ENCODE measurements around the gene CPSF4L. TPM values are rescaled to one million over a fixed set of nuclear protein-coding genes. Genes with fewer than 3 reads are reported as not detected.

Gene CPSF4L
- total and polyA plus RNA-seq, 2 experiments from 2014 or later = not detected

DNA sequence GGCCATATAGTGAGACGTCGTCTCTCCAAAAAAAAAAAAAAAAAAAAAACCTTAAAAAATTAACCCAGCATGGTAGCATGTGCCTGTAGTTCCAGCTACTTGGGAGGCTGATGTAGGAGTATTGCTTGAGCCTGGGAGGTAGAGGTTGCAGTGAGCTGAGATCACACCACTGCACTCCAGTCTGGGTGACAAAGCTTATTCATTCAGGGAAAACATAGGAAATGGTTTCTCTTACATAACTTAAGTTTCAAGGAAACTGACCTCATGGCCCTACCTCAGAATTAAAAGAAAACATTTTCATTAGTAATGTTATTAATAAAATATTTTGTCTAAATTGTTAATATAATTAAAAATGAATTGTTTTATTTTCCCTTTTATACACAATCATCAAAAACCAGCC is 37.4 kb downstream of the CPSF4L start:
- H3K27me3 ChIP-seq = no peaks in the 10 kb centered on the region
- no peak overlapping the region for H3K27ac ChIP-seq
- H3K4me1 ChIP-seq (ENCODE audit: insufficient read depth) = no peaks in the 10 kb centered on the region
- DNase-seq (ENCODE audit: low spot score) = no peak
- peaks cover 50% of the 10 kb centered on the region for H3K79me2 ChIP-seq
- no peaks in the 10 kb centered on the region for H3K9me2 ChIP-seq (replicated peaks; ENCODE audit: insufficient read depth)
- H3K4me2 ChIP-seq = no peak overlapping the region
- H3K9me3 ChIP-seq (ENCODE audit: low read depth) = no peaks in the 10 kb centered on the region
- no peak for TF ChIP-seq EZH2phosphoT487 (IDR thresholded peaks at IDR 0.05; ENCODE audit: low read depth, severe bottlenecking, unreplicated experiment)
- no peak for TF ChIP-seq EZH2 (IDR thresholded peaks at IDR 0.05; ENCODE audit: borderline replicate concordance)
- TF ChIP-seq, protein P1, sequence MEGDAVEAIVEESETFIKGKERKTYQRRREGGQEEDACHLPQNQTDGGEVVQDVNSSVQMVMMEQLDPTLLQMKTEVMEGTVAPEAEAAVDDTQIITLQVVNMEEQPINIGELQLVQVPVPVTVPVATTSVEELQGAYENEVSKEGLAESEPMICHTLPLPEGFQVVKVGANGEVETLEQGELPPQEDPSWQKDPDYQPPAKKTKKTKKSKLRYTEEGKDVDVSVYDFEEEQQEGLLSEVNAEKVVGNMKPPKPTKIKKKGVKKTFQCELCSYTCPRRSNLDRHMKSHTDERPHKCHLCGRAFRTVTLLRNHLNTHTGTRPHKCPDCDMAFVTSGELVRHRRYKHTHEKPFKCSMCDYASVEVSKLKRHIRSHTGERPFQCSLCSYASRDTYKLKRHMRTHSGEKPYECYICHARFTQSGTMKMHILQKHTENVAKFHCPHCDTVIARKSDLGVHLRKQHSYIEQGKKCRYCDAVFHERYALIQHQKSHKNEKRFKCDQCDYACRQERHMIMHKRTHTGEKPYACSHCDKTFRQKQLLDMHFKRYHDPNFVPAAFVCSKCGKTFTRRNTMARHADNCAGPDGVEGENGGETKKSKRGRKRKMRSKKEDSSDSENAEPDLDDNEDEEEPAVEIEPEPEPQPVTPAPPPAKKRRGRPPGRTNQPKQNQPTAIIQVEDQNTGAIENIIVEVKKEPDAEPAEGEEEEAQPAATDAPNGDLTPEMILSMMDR (IDR thresholded peaks at IDR 0.05; ENCODE audit: poor library complexity) = no peak
- peaks cover 8% of the 10 kb centered on the region for H4K20me1 ChIP-seq (ENCODE audit: insufficient read depth, poor library complexity, severe bottlenecking)
- no peak overlapping the region for H3K4me3 ChIP-seq
- no peak overlapping the region for H2AFZ ChIP-seq
- H3K36me3 ChIP-seq (replicated peaks; ENCODE audit: insufficient read depth, low read depth) = no peaks in the 10 kb centered on the region
- WGBS (ENCODE audit: low lambda C conversion rate, missing lambda C conversion rate) = 100% methylated on average over 2 of the region's 2 CpGs

DNA sequence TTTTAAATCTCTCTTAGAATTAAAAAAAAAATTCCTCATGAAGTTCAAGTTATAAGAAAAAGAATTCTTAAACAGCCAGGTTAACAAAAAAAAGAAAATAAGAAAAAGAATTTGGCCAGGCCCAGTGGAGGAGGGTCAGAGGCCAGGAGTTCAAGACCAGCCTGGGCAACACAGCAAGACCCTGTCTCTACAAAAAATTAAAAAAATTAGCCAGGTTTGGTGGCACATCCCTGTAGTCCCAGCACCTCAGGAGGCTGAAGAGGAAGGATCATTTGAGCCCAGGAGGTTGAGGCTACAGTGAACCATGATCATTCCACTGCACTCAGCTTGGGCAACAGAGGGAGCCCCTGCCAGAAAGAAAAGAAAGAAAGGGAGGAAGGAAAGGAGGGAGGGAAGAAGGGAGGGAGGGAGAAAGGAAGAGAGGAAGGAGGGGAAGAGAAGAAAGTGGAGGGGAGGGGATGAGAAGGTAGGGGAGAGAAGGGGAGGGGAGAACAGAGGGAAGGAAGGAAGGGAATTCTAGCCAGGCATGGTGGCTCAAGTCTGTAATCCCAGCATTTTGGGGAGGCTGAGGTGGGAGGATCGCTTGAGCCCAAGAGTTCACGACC is 38.0 kb downstream of the CPSF4L start:
- H3K79me2 ChIP-seq = peaks cover 48% of the 10 kb centered on the region

DNA sequence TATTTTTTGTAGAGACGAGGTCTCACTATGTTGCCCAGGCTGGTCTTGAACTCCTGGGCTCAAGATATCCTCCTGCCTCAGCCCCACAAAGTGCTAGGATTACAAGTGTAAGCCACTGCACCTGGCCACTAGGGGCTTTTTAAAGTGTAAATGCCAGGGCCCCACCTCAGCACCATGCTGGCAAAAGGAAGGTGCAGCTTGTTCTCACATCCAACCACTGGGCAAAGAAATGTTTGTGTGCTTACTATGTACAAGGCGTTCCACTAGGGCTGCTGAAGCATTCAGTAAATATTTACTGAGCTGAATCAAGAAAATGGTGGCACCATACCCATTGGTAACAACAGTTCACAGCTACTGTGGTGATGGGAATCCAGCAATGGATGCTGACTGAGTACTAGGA is 46.2 kb downstream of the CPSF4L start:
- H3K9me2 ChIP-seq (replicated peaks; ENCODE audit: insufficient read depth) = no peaks in the 10 kb centered on the region
- no peaks in the 10 kb centered on the region for H3K9me3 ChIP-seq (ENCODE audit: low read depth)
- H3K36me3 ChIP-seq (replicated peaks; ENCODE audit: insufficient read depth, low read depth) = no peaks in the 10 kb centered on the region
- no peaks in the 10 kb centered on the region for H3K4me1 ChIP-seq (ENCODE audit: insufficient read depth)
- H4K20me1 ChIP-seq (ENCODE audit: insufficient read depth, poor library complexity, severe bottlenecking) = no peaks in the 10 kb centered on the region
- no peak overlapping the region for H3K27ac ChIP-seq
- no peak overlapping the region for H2AFZ ChIP-seq
- WGBS (ENCODE audit: low lambda C conversion rate, missing lambda C conversion rate) = 98% methylated on average over 2 of the region's 2 CpGs
- H3K4me3 ChIP-seq = no peak overlapping the region
- H3K79me2 ChIP-seq = peaks cover 7% of the 10 kb centered on the region
- TF ChIP-seq EZH2 (IDR thresholded peaks at IDR 0.05; ENCODE audit: borderline replicate concordance) = no peak
- TF ChIP-seq, protein P1 (IDR thresholded peaks at IDR 0.05; ENCODE audit: poor library complexity) = no peak
- TF ChIP-seq EZH2phosphoT487 (IDR thresholded peaks at IDR 0.05; ENCODE audit: low read depth, severe bottlenecking, unreplicated experiment) = no peak
- no peak overlapping the region for H3K4me2 ChIP-seq
- no peaks in the 10 kb centered on the region for H3K27me3 ChIP-seq
- no peak for DNase-seq (ENCODE audit: low spot score)

More for the DNA sequence above, 38.0 kb downstream of the CPSF4L start:
- H3K4me2 ChIP-seq = no peak overlapping the region
- H3K9me3 ChIP-seq (ENCODE audit: low read depth) = no peaks in the 10 kb centered on the region
- no peaks in the 10 kb centered on the region for H3K27me3 ChIP-seq
- 100% methylated on average over 1 of the region's 2 CpGs for WGBS (ENCODE audit: low lambda C conversion rate, missing lambda C conversion rate)
- no peaks in the 10 kb centered on the region for H3K9me2 ChIP-seq (replicated peaks; ENCODE audit: insufficient read depth)
- TF ChIP-seq, protein P1 (IDR thresholded peaks at IDR 0.05; ENCODE audit: poor library complexity) = no peak
- TF ChIP-seq EZH2 (IDR thresholded peaks at IDR 0.05; ENCODE audit: borderline replicate concordance) (no peak), EZH2phosphoT487 (IDR thresholded peaks at IDR 0.05; ENCODE audit: low read depth, severe bottlenecking, unreplicated experiment) (no peak)
- peaks cover 5% of the 10 kb centered on the region for H4K20me1 ChIP-seq (ENCODE audit: insufficient read depth, poor library complexity, severe bottlenecking)
- H3K4me3 ChIP-seq = no peak overlapping the region
- H3K36me3 ChIP-seq (replicated peaks; ENCODE audit: insufficient read depth, low read depth) = no peaks in the 10 kb centered on the region
- H2AFZ ChIP-seq = no peak overlapping the region
- no peak for DNase-seq (ENCODE audit: low spot score)
- no peaks in the 10 kb centered on the region for H3K4me1 ChIP-seq (ENCODE audit: insufficient read depth)
- H3K27ac ChIP-seq = no peak overlapping the region
